ENCODE data around the gene MAP1LC3B.

The MAP1LC3B gene

GRCh38 chr16:87350031-87350430 lies 42.1 kb upstream of the MAP1LC3B start:
- Histone ChIP-seq H3K79me2 (ENCODE audit: control insufficient read depth, insufficient read depth, low read length) (no peaks in the 10 kb centered on the region), H3K4me3 (ENCODE audit: low read length) (no peak overlapping the region), H3K23ac (ENCODE audit: low read length) (no peak overlapping the region), H3K4me2 (ENCODE audit: low read length) (no peak overlapping the region), H4K8ac (ENCODE audit: low read depth, low read length) (no peak overlapping the region), H3K27me3 (ENCODE audit: insufficient read depth, low read length, poor library complexity) (no peaks in the 10 kb centered on the region), H3K9ac (ENCODE audit: low read length) (no peak overlapping the region), H3K4ac (ENCODE audit: low read depth, low read length) (no peak overlapping the region), H3K36me3 (ENCODE audit: control insufficient read depth, insufficient read depth, low read length) (no peaks in the 10 kb centered on the region), H3K56ac (ENCODE audit: low read length) (no peak overlapping the region), H3K79me1 (ENCODE audit: low read length) (peaks cover 1% of the 10 kb centered on the region), H2BK120ac (ENCODE audit: low read depth, low read length) (no peak overlapping the region), H2BK5ac (ENCODE audit: low read length) (no peak overlapping the region), H2AK5ac (ENCODE audit: low read length) (no peak overlapping the region), H3K27ac (ENCODE audit: low read depth, low read length) (no peak overlapping the region), H3K18ac (ENCODE audit: low read length) (no peak overlapping the region), H3K4me1 (ENCODE audit: control insufficient read depth, low read depth, low read length) (no peaks in the 10 kb centered on the region), H4K5ac (ENCODE audit: low read length) (no peak overlapping the region), H2BK15ac (replicated peaks; ENCODE audit: low read depth) (no peak overlapping the region)
- no peak for DNase-seq
- WGBS (ENCODE audit: extremely low coverage, insufficient coverage, low lambda C conversion rate), result no CpG with 5 or more reads among the region's 8 CpGs

GRCh38 chr16:87350681-87351319 lies 41.3 kb upstream of the MAP1LC3B start:
- peak overlapping the region; percentile 45 for H3K23ac ChIP-seq (ENCODE audit: low read length)
- no peak overlapping the region for H2BK15ac ChIP-seq (replicated peaks; ENCODE audit: low read depth)
- H3K27me3 ChIP-seq (ENCODE audit: insufficient read depth, low read length, poor library complexity), result no peaks in the 10 kb centered on the region
- WGBS (ENCODE audit: extremely low coverage, insufficient coverage, low lambda C conversion rate), result no CpG with 5 or more reads among the region's 23 CpGs
- H4K5ac ChIP-seq (ENCODE audit: low read length), result no peak overlapping the region
- no peaks in the 10 kb centered on the region for H3K36me3 ChIP-seq (ENCODE audit: control insufficient read depth, insufficient read depth, low read length)
- no peak overlapping the region for H4K8ac ChIP-seq (ENCODE audit: low read depth, low read length)
- no peak overlapping the region for H2BK120ac ChIP-seq (ENCODE audit: low read depth, low read length)
- no peak overlapping the region for H3K27ac ChIP-seq (ENCODE audit: low read depth, low read length)
- no peak overlapping the region for H3K4me3 ChIP-seq (ENCODE audit: low read length)
- H3K4ac ChIP-seq (ENCODE audit: low read depth, low read length), result no peak overlapping the region
- no peaks in the 10 kb centered on the region for H3K79me2 ChIP-seq (ENCODE audit: control insufficient read depth, insufficient read depth, low read length)
- H2AK5ac ChIP-seq (ENCODE audit: low read length), result no peak overlapping the region
- H3K18ac ChIP-seq (ENCODE audit: low read length), result no peak overlapping the region
- no peak overlapping the region for H2BK5ac ChIP-seq (ENCODE audit: low read length)
- DNase-seq, result no peak
- H3K4me2 ChIP-seq (ENCODE audit: low read length), result no peak overlapping the region
- no peaks in the 10 kb centered on the region for H3K4me1 ChIP-seq (ENCODE audit: control insufficient read depth, low read depth, low read length)
- peaks cover 1% of the 10 kb centered on the region for H3K79me1 ChIP-seq (ENCODE audit: low read length)
- no peak overlapping the region for H3K9ac ChIP-seq (ENCODE audit: low read length)
- no peak overlapping the region for H3K56ac ChIP-seq (ENCODE audit: low read length)

GRCh38 chr16:87351320-87351698 lies 40.8 kb upstream of the MAP1LC3B start:
- no peak overlapping the region for H2BK15ac ChIP-seq (replicated peaks; ENCODE audit: low read depth)
- H3K56ac ChIP-seq (ENCODE audit: low read length), result no peak overlapping the region
- H3K4me2 ChIP-seq (ENCODE audit: low read length), result no peak overlapping the region
- no CpG with 5 or more reads among the region's 9 CpGs for WGBS (ENCODE audit: extremely low coverage, insufficient coverage, low lambda C conversion rate)
- no peak overlapping the region for H3K18ac ChIP-seq (ENCODE audit: low read length)
- no peak overlapping the region for H2AK5ac ChIP-seq (ENCODE audit: low read length)
- no peaks in the 10 kb centered on the region for H3K79me2 ChIP-seq (ENCODE audit: control insufficient read depth, insufficient read depth, low read length)
- H4K5ac ChIP-seq (ENCODE audit: low read length), result no peak overlapping the region
- no peak for DNase-seq
- peaks cover 1% of the 10 kb centered on the region for H3K79me1 ChIP-seq (ENCODE audit: low read length)
- H3K4ac ChIP-seq (ENCODE audit: low read depth, low read length), result no peak overlapping the region
- no peaks in the 10 kb centered on the region for H3K27me3 ChIP-seq (ENCODE audit: insufficient read depth, low read length, poor library complexity)
- H4K8ac ChIP-seq (ENCODE audit: low read depth, low read length), result no peak overlapping the region
- H2BK5ac ChIP-seq (ENCODE audit: low read length), result no peak overlapping the region
- H3K9ac ChIP-seq (ENCODE audit: low read length), result no peak overlapping the region
- H3K4me1 ChIP-seq (ENCODE audit: control insufficient read depth, low read depth, low read length), result no peaks in the 10 kb centered on the region
- H2BK120ac ChIP-seq (ENCODE audit: low read depth, low read length), result no peak overlapping the region
- H3K23ac ChIP-seq (ENCODE audit: low read length), result no peak overlapping the region
- no peak overlapping the region for H3K27ac ChIP-seq (ENCODE audit: low read depth, low read length)
- H3K36me3 ChIP-seq (ENCODE audit: control insufficient read depth, insufficient read depth, low read length), result no peaks in the 10 kb centered on the region
- no peak overlapping the region for H3K4me3 ChIP-seq (ENCODE audit: low read length)

GRCh38 chr16:87352818-87353217 lies 39.3 kb upstream of the MAP1LC3B start:
- no peaks in the 10 kb centered on the region for H3K4me1 ChIP-seq (ENCODE audit: control insufficient read depth, low read depth, low read length)
- no peak overlapping the region for H4K8ac ChIP-seq (ENCODE audit: low read depth, low read length)
- H3K27ac ChIP-seq (ENCODE audit: low read depth, low read length), result no peak overlapping the region
- no peak overlapping the region for H3K9ac ChIP-seq (ENCODE audit: low read length)
- no peak overlapping the region for H3K4ac ChIP-seq (ENCODE audit: low read depth, low read length)
- H3K23ac ChIP-seq (ENCODE audit: low read length), result no peak overlapping the region
- H3K4me3 ChIP-seq (ENCODE audit: low read length), result no peak overlapping the region
- H2AK5ac ChIP-seq (ENCODE audit: low read length), result no peak overlapping the region
- no peak overlapping the region for H3K18ac ChIP-seq (ENCODE audit: low read length)
- no peak overlapping the region for H2BK120ac ChIP-seq (ENCODE audit: low read depth, low read length)
- no CpG with 5 or more reads among the region's 15 CpGs for WGBS (ENCODE audit: extremely low coverage, insufficient coverage, low lambda C conversion rate)
- peaks cover 1% of the 10 kb centered on the region for H3K79me1 ChIP-seq (ENCODE audit: low read length)
- no peaks in the 10 kb centered on the region for H3K79me2 ChIP-seq (ENCODE audit: control insufficient read depth, insufficient read depth, low read length)
- DNase-seq, result no peak
- no peak overlapping the region for H2BK5ac ChIP-seq (ENCODE audit: low read length)
- H4K5ac ChIP-seq (ENCODE audit: low read length), result no peak overlapping the region
- H3K27me3 ChIP-seq (ENCODE audit: insufficient read depth, low read length, poor library complexity), result no peaks in the 10 kb centered on the region
- no peaks in the 10 kb centered on the region for H3K36me3 ChIP-seq (ENCODE audit: control insufficient read depth, insufficient read depth, low read length)
- no peak overlapping the region for H3K56ac ChIP-seq (ENCODE audit: low read length)
- no peak overlapping the region for H3K4me2 ChIP-seq (ENCODE audit: low read length)
- no peak overlapping the region for H2BK15ac ChIP-seq (replicated peaks; ENCODE audit: low read depth)

GRCh38 chr16:87353613-87354012 lies 38.5 kb upstream of the MAP1LC3B start:
- H3K27ac ChIP-seq (ENCODE audit: low read depth, low read length), result no peak overlapping the region
- no peak overlapping the region for H2BK5ac ChIP-seq (ENCODE audit: low read length)
- no peaks in the 10 kb centered on the region for H3K79me2 ChIP-seq (ENCODE audit: control insufficient read depth, insufficient read depth, low read length)
- no peaks in the 10 kb centered on the region for H3K27me3 ChIP-seq (ENCODE audit: insufficient read depth, low read length, poor library complexity)
- no peak overlapping the region for H3K23ac ChIP-seq (ENCODE audit: low read length)
- no CpG with 5 or more reads among the region's 17 CpGs for WGBS (ENCODE audit: extremely low coverage, insufficient coverage, low lambda C conversion rate)
- peaks cover 1% of the 10 kb centered on the region for H3K79me1 ChIP-seq (ENCODE audit: low read length)
- H3K9ac ChIP-seq (ENCODE audit: low read length), result no peak overlapping the region
- H2AK5ac ChIP-seq (ENCODE audit: low read length), result no peak overlapping the region
- H3K36me3 ChIP-seq (ENCODE audit: control insufficient read depth, insufficient read depth, low read length), result peaks cover 2% of the 10 kb centered on the region
- no peak for DNase-seq
- H2BK15ac ChIP-seq (replicated peaks; ENCODE audit: low read depth), result no peak overlapping the region
- H3K4me3 ChIP-seq (ENCODE audit: low read length), result no peak overlapping the region
- no peak overlapping the region for H3K4me2 ChIP-seq (ENCODE audit: low read length)
- no peak overlapping the region for H4K8ac ChIP-seq (ENCODE audit: low read depth, low read length)
- no peak overlapping the region for H3K56ac ChIP-seq (ENCODE audit: low read length)
- H2BK120ac ChIP-seq (ENCODE audit: low read depth, low read length), result no peak overlapping the region
- no peak overlapping the region for H3K4ac ChIP-seq (ENCODE audit: low read depth, low read length)
- H3K18ac ChIP-seq (ENCODE audit: low read length), result no peak overlapping the region
- no peaks in the 10 kb centered on the region for H3K4me1 ChIP-seq (ENCODE audit: control insufficient read depth, low read depth, low read length)
- H4K5ac ChIP-seq (ENCODE audit: low read length), result no peak overlapping the region

- H3K9ac ChIP-seq (ENCODE audit: low read length), result no peak overlapping the region
- H2BK15ac ChIP-seq (replicated peaks; ENCODE audit: low read depth), result no peak overlapping the region
- no peak overlapping the region for H2BK5ac ChIP-seq (ENCODE audit: low read length)
- no peak overlapping the region for H4K8ac ChIP-seq (ENCODE audit: low read depth, low read length)
- no peak overlapping the region for H3K4me3 ChIP-seq (ENCODE audit: low read length)
- H2AK5ac ChIP-seq (ENCODE audit: low read length), result no peak overlapping the region
- H3K27ac ChIP-seq (ENCODE audit: low read depth, low read length), result no peak overlapping the region
- H3K4ac ChIP-seq (ENCODE audit: low read depth, low read length), result no peak overlapping the region
- no peak overlapping the region for H4K5ac ChIP-seq (ENCODE audit: low read length)
- H3K4me2 ChIP-seq (ENCODE audit: low read length), result no peak overlapping the region
- peaks cover 2% of the 10 kb centered on the region for H3K36me3 ChIP-seq (ENCODE audit: control insufficient read depth, insufficient read depth, low read length)
- no peak overlapping the region for H3K23ac ChIP-seq (ENCODE audit: low read length)
- no peak overlapping the region for H3K56ac ChIP-seq (ENCODE audit: low read length)
- H3K79me2 ChIP-seq (ENCODE audit: control insufficient read depth, insufficient read depth, low read length), result no peaks in the 10 kb centered on the region
- no peaks in the 10 kb centered on the region for H3K27me3 ChIP-seq (ENCODE audit: insufficient read depth, low read length, poor library complexity)
- H2BK120ac ChIP-seq (ENCODE audit: low read depth, low read length), result no peak overlapping the region
- WGBS (ENCODE audit: extremely low coverage, insufficient coverage, low lambda C conversion rate), result no CpG with 5 or more reads among the region's 8 CpGs
- H3K4me1 ChIP-seq (ENCODE audit: control insufficient read depth, low read depth, low read length), result no peaks in the 10 kb centered on the region
- no peak for DNase-seq
- H3K79me1 ChIP-seq (ENCODE audit: low read length), result peaks cover 2% of the 10 kb centered on the region
- H3K18ac ChIP-seq (ENCODE audit: low read length), result no peak overlapping the region
Measured at GRCh38 chr16:87356491-87356853, 35.7 kb upstream of the MAP1LC3B start.
